NCI-H1092 treated with DMSO at 0.1 percent for 48 hours (cell line): ENCODE data around the gene FREM2.

Experiments
- DNase-seq: peaks from one replicate; lab custom pipeline; 2025; lab: John Stamatoyannopoulos, UW

FREM2 gene

DNA sequence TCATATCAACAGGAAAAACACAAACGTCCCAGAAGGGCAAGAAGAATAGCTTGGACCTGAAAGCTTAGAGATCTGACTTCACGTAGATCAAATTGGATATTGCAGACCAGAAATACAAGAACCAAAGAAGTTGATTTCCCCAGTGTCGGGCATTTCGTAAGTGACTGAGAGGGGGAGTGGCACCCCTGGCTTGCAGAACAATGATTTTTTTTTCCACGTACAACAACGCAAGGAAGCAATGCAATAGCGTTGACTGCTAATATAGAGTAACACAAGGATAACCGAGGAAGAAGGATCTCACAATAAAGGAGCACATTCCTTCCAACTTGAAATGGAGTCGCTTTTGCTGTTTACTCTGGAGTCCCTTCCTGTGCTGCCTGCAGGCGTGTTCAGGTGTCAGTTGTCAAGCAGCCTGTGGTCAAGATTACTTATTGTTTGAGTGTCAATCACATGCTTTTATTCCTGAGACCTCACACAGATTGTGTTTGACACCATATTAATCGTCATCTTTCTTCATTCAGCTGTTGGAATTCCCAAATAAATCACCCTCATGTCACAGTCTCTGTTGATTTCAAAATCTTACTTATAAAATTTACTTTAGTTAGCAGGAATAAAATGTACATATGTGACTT lies 139.4 kb downstream of the FREM2 start:
- no peak for DNase-seq

- DNase-seq, result no peak
Observed at GRCh38 chr13:38830442-38831045, 143.7 kb downstream of the FREM2 start.

DNA sequence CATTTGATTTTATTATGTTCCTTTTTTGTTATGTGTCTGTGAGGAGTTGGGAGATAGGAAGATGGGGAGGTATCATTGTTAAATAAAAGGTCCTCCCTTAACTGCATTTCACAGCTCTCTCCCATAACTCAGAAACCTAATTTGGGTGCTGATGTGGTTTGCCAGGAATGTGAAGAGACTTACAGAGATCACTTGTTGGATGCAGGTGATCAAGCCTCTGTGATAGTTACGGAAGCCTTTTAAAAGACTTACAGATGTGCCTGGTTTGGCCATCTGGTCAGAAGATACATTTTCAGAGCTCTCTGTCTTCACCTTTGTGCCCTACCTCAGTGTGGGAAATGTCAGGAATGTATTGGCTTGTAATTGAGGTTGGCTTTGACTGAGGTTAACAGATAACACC lies 157.7 kb downstream of the FREM2 start:
- no peak for DNase-seq

DNA sequence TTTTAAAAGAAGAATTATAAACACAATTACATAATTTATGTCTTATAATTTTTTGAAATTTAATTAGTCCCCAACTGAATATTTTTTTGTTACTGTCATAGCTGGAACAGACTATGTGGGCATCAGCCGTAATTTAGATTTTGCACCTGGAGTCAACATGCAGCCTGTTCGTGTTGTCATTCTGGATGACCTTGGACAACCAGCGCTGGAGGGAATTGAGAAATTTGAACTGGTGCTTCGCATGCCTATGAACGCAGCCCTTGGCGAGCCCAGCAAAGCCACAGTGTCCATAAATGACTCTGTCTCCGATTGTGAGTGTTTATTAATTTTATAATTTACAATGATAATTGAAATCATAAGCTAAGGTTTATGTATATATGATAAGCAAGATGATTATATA lies 161.5 kb downstream of the FREM2 start:
- no peak for DNase-seq

DNA sequence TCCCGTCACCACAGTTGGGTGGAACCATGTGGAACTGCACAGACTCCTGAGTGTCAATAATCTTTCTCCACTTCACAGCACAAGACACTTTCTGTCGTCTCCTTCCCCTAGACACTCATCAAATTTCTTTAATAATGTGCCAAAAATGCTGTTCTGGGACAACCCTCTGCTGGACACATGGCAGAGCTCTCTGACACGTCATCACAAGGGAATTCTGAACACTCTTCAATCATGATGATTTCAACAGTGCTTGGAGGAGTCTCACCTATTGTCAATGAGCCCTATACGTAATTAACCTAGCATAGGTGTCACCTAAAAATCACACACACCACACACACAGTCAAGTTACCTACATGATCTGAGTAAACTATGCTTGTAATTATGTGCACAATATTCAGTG lies 162.4 kb downstream of the FREM2 start:
- no peak for DNase-seq

- no peak for DNase-seq
Observed at GRCh38 chr13:38850868-38851626, 164.2 kb downstream of the FREM2 start.

DNA sequence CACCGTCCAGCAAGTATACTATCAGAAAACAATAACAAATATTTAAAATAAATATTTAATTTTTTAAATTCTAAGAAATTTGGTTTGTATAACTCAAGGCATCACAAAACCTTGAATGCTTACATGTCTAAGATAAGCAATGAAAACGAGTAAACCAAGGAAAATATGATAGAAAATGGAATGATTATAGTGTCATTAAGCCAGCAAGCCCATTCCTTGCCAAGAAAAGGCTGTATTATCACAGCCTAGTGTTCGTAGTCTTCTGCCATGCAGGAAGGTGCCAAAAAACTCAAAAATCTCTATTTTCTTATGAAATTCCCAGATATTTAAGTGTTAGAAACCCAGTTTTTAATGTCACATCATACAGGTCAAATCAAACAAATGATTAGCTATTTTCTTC lies 167.3 kb downstream of the FREM2 start:
- peak; percentile 53 for DNase-seq

DNA sequence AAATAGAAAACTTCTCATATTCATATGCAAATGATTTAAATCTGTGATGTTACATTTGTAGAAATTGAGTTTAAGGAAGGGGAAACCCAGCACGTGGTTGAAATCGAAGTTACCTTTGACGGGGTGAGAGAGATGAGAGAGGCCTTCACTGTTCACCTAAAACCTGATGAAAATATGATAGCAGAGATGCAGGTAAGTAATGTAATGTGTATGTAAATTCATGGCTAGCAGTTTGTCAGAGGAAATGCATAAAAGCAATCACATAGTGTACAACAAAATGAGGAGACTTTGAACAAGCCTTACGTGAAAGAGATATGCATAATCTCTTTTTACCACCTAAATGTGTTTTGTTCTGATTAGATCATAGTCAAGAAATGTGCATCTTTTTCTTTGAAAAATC lies 169.2 kb downstream of the FREM2 start:
- no peak for DNase-seq

DNA sequence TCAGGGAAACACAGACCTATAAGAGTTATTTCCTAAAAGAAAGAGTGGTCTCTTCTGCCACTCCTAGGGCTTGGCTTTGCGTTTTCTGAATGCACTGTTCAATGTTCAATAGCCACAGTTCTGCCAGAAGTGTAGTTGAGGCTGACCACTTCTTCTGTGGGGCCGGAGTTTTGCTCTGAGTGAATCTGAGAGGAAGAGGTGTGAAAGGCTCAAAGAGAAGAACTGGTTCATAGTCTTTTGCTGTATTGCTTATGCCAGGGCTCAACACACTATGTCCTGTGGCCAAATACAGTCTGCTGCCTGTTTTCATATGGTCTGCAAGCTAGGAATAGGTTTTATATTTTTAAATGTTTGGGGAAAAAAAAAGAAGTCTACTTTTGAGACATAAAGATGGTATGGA lies 175.6 kb downstream of the FREM2 start:
- no peak for DNase-seq

DNA sequence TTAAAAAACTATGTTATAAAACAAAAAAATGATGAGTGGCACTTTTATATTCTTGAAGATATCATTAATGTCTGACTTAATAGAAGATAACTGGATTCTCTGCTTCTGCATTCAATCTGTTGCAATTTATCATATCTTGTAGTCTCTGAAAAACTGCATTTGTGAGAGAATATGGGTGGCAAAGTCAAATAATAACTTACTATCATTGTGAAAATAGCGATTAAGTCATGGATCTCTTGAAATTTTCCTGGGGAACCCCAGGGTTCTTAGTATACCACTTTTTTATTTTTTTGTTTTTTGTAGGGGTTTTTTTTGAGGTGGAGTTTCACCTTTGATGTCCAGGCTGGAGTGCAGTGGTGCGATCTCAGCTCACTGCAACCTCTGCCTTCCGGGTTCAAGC lies 176.7 kb downstream of the FREM2 start:
- no peak for DNase-seq

- DNase-seq, result no peak
Observed at GRCh38 chr13:38866649-38867048, 179.8 kb downstream of the FREM2 start.

DNA sequence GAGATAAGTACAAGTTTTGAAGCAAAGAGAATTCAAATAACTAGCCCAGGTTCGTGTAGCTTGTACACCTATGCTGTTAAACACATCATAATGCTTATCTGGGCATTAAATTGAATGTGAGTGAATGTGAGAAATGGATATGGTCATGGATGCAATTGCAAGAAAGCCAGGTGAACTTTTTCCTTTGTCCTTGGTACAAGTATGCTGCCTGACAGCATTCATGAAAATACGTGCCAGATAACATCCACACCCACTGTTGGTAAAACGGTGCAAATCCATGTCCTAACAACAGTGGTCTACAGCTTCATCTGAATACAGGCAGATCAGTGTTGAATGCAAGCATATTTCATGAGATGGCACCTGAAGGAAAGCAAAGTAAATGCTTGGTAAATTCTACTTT lies 181.5 kb downstream of the FREM2 start:
- DNase-seq, result no peak

DNA sequence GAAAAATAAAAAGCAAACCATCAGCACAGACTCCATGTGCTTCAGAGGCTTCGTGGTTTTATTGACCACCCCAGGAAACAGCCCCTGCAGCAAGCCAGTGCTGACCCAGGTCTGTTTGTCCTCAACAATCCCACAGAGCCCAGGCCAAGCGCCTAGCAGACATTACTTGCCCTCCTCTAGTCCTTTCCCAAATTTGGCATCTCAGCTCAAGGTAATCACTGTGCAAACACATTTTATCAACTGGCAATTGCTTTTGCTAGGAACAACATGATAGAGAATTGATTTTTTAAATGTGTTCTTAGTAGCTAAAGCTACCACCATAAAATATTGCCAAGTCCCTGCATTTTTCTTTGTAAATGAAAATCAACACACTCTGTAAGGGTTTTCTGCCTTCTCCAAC lies 182.0 kb downstream of the FREM2 start:
- peak; percentile 9 for DNase-seq

DNA sequence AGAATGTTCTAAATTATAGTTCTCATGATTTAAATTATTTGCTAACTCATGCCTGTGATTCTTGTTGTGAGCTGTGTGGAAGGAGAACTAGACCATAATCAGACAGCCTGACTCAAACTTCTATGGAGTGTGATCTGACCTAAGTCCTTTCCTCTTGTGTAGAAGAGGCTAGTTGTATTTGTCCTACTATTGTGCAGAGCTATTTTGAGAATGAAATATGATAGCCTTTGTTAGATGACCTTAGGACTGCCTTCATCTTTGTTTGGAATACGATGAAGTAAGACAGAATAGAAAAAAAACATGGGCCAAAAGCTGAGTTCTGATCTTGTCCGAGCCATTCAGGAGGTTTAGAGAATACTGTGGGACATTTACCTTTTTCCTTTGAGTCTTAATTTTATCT lies 184.4 kb downstream of the FREM2 start:
- DNase-seq, result no peak

DNA sequence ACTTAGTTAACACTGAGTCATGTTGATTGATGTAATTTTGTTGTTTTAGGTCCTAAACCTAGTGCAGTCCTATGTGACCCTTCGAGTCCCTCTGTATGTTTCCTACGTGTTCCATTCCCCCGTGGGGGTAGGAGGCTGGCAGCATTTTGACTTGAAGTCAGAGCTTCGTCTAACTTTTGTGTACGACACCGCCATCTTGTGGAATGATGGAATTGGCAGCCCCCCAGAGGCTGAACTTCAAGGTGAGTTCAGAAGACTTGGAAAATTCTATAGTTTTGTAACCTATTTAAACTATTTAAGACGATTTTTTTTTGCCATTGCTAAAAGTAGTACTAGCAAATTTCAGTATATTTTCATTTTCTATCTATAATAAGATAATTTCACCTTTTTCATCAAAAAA lies 185.8 kb downstream of the FREM2 start:
- DNase-seq, result peak; percentile 21

DNA sequence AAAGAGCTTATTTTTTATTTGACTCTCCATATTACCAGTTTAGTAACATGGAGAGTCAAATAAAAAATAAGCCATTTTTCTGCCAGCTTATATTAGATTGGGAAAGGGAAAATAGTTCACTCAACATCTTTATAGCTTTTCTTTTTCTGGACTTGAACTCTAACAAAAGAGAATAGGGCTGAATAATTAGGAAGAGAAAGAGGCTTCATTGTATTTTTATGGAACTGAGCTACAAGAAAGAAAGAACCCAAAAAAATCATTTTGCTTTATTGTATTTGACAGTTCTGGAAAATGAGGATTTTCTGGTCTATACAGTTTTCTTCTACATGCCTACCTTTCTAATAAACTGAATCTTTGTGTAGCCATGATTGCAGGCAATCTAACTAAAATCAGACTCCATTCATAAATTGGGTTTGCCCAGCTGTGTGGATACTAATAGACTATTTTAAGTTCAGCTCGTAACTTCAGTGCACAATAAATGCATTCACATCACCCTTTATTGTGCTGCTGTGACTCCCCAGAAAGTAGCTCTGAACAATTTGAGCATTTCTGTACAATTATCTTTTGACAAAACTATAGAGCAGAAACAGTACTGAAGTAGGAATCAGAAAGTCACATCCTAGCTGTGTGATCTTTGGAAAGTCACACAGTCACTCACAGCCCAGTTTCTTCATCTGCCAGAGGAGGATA lies 188.5 kb downstream of the FREM2 start:
- DNase-seq, result no peak

GRCh38 chr13:38879278-38879677 lies 192.4 kb downstream of the FREM2 start:
- no peak for DNase-seq

- no peak for DNase-seq
Observed at GRCh38 chr13:38879786-38880185, 192.9 kb downstream of the FREM2 start.

GRCh38 chr13:38880397-38880796 lies 193.5 kb downstream of the FREM2 start:
- no peak for DNase-seq

DNA sequence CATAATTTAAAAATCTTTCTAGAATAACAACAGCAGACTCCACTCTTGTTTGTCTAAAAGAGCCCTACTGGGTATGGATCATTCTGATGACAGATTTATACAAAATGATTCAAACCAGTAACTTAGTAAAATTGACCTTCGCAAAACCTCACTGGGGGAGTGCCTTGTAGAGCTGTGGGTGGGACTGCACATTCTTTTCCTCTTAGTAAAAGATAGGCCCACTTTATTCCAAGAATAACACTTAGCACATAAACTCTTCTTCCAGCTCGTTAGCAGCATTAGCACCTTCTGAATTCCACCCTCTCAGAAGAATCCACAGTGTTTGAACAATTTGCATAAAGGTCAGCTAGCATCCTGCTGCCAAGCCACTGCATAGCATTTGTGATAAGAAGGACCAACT lies 196.9 kb downstream of the FREM2 start:
- DNase-seq, result no peak

- no peak for DNase-seq
Observed at GRCh38 chr13:38888309-38888708, 201.4 kb downstream of the FREM2 start.

DNA sequence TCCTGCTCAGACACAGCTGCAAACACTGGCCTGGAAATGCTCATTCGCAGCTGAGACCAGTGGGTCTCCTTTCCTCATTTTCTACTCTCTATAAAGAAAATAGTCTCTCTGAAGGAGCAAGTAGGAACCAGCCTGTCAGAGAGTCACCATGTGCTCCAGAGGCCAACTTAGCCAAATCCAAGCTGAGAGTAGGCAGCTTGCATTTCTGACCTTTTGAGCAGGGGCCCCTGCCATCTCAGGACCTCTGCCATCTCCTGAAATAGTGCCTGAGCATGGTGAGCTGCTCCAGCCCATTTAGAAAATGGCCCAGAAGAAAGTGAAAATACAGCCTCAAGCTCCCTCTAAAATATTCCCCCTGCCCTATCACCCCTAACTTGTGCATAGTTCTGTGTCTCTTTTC lies 208.2 kb downstream of the FREM2 start:
- no peak for DNase-seq

- DNase-seq, result no peak
Observed at GRCh38 chr13:38897521-38897920, 210.6 kb downstream of the FREM2 start.
